Measurements from ENCODE around the gene ZNF555. TPM values are rescaled to one million over a fixed set of nuclear protein-coding genes. Genes with fewer than 3 reads are reported as not detected.

Gene ZNF555
- polyA plus RNA-seq, 2 of the 4 experiments (the other 2 are of a cell fraction), result 1.7 to 2.3 TPM

DNA sequence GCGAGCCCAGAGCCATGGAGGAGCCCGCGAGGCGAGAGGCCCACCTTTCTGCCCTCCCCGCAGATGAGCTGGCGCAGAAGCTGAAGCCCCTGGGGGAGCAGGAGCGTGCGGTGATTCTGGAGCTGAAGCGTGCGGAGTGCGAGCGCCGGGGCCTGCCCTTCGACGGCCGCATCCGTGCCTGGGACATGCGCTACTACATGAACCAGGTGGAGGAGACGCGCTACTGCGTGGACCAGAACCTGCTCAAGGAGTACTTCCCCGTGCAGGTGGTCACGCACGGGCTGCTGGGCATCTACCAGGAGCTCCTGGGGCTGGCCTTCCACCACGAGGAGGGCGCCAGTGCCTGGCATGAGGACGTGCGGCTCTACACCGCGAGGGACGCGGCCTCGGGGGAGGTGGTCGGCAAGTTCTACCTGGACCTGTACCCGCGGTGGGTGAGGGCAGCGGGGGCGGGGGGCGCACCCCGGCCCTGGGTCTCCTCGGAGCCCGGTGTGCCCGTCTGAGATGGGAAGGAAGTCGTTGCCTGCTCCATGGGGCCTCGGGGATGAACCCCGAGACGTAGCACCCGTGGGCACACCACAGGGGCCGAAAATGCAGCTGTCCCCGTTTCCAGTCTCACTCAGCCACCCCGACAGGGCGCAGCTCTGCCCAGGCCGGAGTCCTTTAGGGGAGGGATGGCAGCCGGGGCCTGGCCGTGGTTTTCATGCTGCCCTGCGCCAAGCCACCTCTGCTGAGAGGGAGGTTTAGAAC, 33.7 kb upstream of the ZNF555 start:
- WGBS (ENCODE audit: missing lambda C conversion rate), result 97% methylated on average over 19 of the region's 56 CpGs
- FAIRE-seq, result no peak

DNA sequence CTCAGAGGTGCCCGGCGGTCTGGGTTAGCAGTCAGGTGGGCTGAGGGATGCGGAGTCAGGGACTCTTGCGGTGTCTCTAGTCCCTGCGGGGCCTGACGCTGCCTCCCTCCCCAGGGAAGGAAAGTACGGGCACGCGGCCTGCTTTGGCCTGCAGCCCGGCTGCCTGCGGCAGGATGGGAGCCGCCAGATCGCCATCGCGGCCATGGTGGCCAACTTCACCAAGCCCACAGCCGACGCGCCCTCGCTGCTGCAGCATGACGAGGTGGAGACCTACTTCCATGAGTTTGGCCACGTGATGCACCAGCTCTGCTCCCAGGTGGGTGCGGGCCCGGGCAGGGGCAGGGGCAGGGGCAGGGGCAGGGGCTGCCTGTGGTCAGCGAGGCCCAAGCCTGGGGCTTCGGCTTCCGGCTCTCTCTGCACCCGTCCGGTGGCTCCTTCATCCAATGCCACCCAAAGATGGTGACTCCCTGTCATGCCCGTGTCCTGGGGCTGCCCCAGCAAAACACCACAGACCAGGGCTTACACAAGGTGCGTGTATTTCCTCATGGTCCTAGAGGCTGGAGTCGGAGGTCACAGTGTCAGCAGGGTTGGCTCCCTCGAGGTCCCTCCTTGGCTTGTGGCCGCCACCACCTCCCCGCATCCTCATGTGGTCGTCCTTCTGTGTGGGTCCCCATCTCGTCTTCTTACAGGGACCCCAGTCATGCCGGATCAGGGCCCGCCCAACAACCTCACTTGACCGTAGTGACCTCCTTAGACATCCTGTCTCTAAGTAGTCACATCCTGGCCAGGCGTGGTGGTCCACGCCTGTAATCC, 32.9 kb upstream of the ZNF555 start:
- Histone ChIP-seq H3K27ac (no peak overlapping the region), H3K4me3 (no peak overlapping the region), H3K9me3 (no peaks in the 10 kb centered on the region), H3K4me1 (no peaks in the 10 kb centered on the region), H3K4me2 (no peak overlapping the region)
- no peak for ATAC-seq
- 88% methylated on average over 3 of the region's 41 CpGs for WGBS (ENCODE audit: missing lambda C conversion rate)
- no peak for DNase-seq (ENCODE audit: low read depth in 1 of 2, low spot score in 1 of 2)
- no peak for FAIRE-seq
- ChIA-PET POLR2A (no interaction called here), CTCF (no interaction called here)
- TF ChIP-seq RCOR1 (IDR thresholded peaks at IDR 0.05; ENCODE audit: low read depth, low read length) (no peak), HEYL (CRISPR knock-in tag; IDR thresholded peaks at IDR 0.05) (no peak), BHLHE40 (IDR thresholded peaks at IDR 0.05; ENCODE audit: low read depth, low read length) (no peak), EHF (CRISPR knock-in tag; IDR thresholded peaks at IDR 0.05) (no peak), TFCP2L1 (CRISPR knock-in tag; IDR thresholded peaks at IDR 0.05) (no peak), MYC (IDR thresholded peaks at IDR 0.05; ENCODE audit: borderline replicate concordance, low read length) (no peak), EHMT2 (IDR thresholded peaks at IDR 0.05; ENCODE audit: low read depth) (no peak), CHD2 (IDR thresholded peaks at IDR 0.05; ENCODE audit: low read length, partially characterized antibody) (no peak)
- TF ChIP-seq, protein P1, sequence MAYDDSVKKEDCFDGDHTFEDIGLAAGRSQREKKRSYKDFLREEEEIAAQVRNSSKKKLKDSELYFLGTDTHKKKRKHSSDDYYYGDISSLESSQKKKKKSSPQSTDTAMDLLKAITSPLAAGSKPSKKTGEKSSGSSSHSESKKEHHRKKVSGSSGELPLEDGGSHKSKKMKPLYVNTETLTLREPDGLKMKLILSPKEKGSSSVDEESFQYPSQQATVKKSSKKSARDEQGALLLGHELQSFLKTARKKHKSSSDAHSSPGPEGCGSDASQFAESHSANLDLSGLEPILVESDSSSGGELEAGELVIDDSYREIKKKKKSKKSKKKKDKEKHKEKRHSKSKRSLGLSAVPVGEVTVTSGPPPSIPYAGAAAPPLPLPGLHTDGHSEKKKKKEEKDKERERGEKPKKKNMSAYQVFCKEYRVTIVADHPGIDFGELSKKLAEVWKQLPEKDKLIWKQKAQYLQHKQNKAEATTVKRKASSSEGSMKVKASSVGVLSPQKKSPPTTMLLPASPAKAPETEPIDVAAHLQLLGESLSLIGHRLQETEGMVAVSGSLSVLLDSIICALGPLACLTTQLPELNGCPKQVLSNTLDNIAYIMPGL (CRISPR knock-in tag; IDR thresholded peaks at IDR 0.05; ENCODE audit: borderline replicate concordance), result no peak

More for the DNA sequence above, 33.7 kb upstream of the ZNF555 start:
- Histone ChIP-seq H3K9me3 (no peaks in the 10 kb centered on the region), H3K4me1 (no peaks in the 10 kb centered on the region), H3K4me2 (no peak overlapping the region), H3K27ac (no peak overlapping the region), H3K4me3 (no peak overlapping the region)
- ChIA-PET CTCF (no interaction called here), POLR2A (no interaction called here)
- ATAC-seq (no peak), DNase-seq (ENCODE audit: low read depth in 1 of 2, low spot score in 1 of 2) (no peak)
- TF ChIP-seq, protein P1 (CRISPR knock-in tag; IDR thresholded peaks at IDR 0.05; ENCODE audit: borderline replicate concordance), result no peak
- TF ChIP-seq JUNB (IDR thresholded peaks at IDR 0.05), result no peak
- no peak for TF ChIP-seq RCOR1 (IDR thresholded peaks at IDR 0.05; ENCODE audit: low read depth, low read length)
- no peak for TF ChIP-seq TP53 (CRISPR knock-in tag; IDR thresholded peaks at IDR 0.05)
- TF ChIP-seq BHLHE40 (IDR thresholded peaks at IDR 0.05; ENCODE audit: low read depth, low read length), result no peak
- no peak for TF ChIP-seq TFCP2L1 (CRISPR knock-in tag; IDR thresholded peaks at IDR 0.05)
- no peak for TF ChIP-seq CHD2 (IDR thresholded peaks at IDR 0.05; ENCODE audit: low read length, partially characterized antibody)
- TF ChIP-seq CBX2 (IDR thresholded peaks at IDR 0.05; ENCODE audit: borderline replicate concordance, low read depth), result no peak
- TF ChIP-seq, protein P2, sequence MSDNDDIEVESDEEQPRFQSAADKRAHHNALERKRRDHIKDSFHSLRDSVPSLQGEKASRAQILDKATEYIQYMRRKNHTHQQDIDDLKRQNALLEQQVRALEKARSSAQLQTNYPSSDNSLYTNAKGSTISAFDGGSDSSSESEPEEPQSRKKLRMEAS (IDR thresholded peaks at IDR 0.05), result no peak
- TF ChIP-seq SMC3 (IDR thresholded peaks at IDR 0.05), result no peak
- no peak for TF ChIP-seq NR3C1 (IDR thresholded peaks at IDR 0.05)
- no peak for TF ChIP-seq ESRRA (IDR thresholded peaks at IDR 0.05; ENCODE audit: borderline replicate concordance, low read length)
- TF ChIP-seq, protein P3, sequence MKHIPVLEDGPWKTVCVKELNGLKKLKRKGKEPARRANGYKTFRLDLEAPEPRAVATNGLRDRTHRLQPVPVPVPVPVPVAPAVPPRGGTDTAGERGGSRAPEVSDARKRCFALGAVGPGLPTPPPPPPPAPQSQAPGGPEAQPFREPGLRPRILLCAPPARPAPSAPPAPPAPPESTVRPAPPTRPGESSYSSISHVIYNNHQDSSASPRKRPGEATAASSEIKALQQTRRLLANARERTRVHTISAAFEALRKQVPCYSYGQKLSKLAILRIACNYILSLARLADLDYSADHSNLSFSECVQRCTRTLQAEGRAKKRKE (CRISPR knock-in tag; IDR thresholded peaks at IDR 0.05; ENCODE audit: low read depth), result no peak

All from A549 (cell line).